WERI-Rb-1 (cell line): ENCODE results near the gene SELE.

Experiments used
- DNase-seq: peaks from one replicate; pipeline ENCODE4 v3.0.0-alpha.2; 2020
- H3K27ac ChIP-seq: fragments of 250-450 bp; sonication (Bioruptor Pico); 2 replicates; pipeline ENCODE4 v1.5.1; 2020; ENCODE audit warnings: mild to moderate bottlenecking, moderate library complexity
- H3K27me3 ChIP-seq: fragments of 250-450 bp; sonication (Bioruptor Pico); 2 replicates; pipeline ENCODE4 v1.5.1; 2021; ENCODE audit warnings: mild to moderate bottlenecking, low read depth, moderate library complexity; ENCODE audit not compliant: insufficient read depth, severe bottlenecking
- H3K36me3 ChIP-seq: fragments of 250-450 bp; sonication (Bioruptor Pico); 2 replicates; pipeline ENCODE4 v1.5.1; 2020; ENCODE audit warnings: mild to moderate bottlenecking, moderate library complexity
- H3K4me3 ChIP-seq: 2 replicates; pipeline ENCODE4 v1.5.1; 2011; ENCODE audit warnings: low read depth, mild to moderate bottlenecking, control low read depth, low read length
- H3K9me3 ChIP-seq: fragments of 250-450 bp; sonication (Bioruptor Pico); 2 replicates; pipeline ENCODE4 v1.5.1; 2021; ENCODE audit warnings: mild to moderate bottlenecking, moderate library complexity; ENCODE audit not compliant: severe bottlenecking
- CTCF ChIP-seq: IDR thresholded peaks from 2 replicates; pipeline ENCODE4 v1.5.1; 2011; ENCODE audit warnings: low read depth, mild to moderate bottlenecking, control low read depth, inconsistent platforms, low read length

SELE gene

GRCh38 chr1:169765580-169766331, 31.9 kb upstream of the SELE start:
- DNase-seq, result no peak
- Histone ChIP-seq H3K27ac (no peak overlapping the region), H3K36me3 (no peaks in the 10 kb centered on the region), H3K9me3 (no peaks in the 10 kb centered on the region), H3K27me3 (no peaks in the 10 kb centered on the region), H3K4me3 (no peak overlapping the region)
- no peak for TF ChIP-seq CTCF

- H3K4me3 ChIP-seq, result no peak overlapping the region
- no peaks in the 10 kb centered on the region for H3K36me3 ChIP-seq
- H3K9me3 ChIP-seq, result no peaks in the 10 kb centered on the region
- H3K27ac ChIP-seq, result no peak overlapping the region
- H3K27me3 ChIP-seq, result no peaks in the 10 kb centered on the region
- DNase-seq, result no peak
- TF ChIP-seq CTCF, result no peak
Measured at GRCh38 chr1:169764919-169765318, 31.0 kb upstream of the SELE start.

GRCh38 chr1:169762699-169763098, 28.8 kb upstream of the SELE start:
- H3K4me3 ChIP-seq, result no peak overlapping the region
- H3K9me3 ChIP-seq, result no peaks in the 10 kb centered on the region
- no peak for DNase-seq
- TF ChIP-seq CTCF, result no peak
- no peak overlapping the region for H3K27ac ChIP-seq
- no peaks in the 10 kb centered on the region for H3K27me3 ChIP-seq
- H3K36me3 ChIP-seq, result no peaks in the 10 kb centered on the region

- H3K4me3 ChIP-seq, result no peak overlapping the region
- DNase-seq, result no peak
- H3K9me3 ChIP-seq, result no peaks in the 10 kb centered on the region
- H3K27me3 ChIP-seq, result no peaks in the 10 kb centered on the region
- no peak for TF ChIP-seq CTCF
- H3K27ac ChIP-seq, result no peak overlapping the region
- no peaks in the 10 kb centered on the region for H3K36me3 ChIP-seq
Measured at GRCh38 chr1:169759038-169759437, 25.2 kb upstream of the SELE start.

- TF ChIP-seq CTCF, result no peak
- Histone ChIP-seq H3K4me3 (no peak overlapping the region), H3K36me3 (no peaks in the 10 kb centered on the region), H3K27ac (no peak overlapping the region), H3K9me3 (no peaks in the 10 kb centered on the region), H3K27me3 (no peaks in the 10 kb centered on the region)
- no peak for DNase-seq
Measured at GRCh38 chr1:169753549-169753948, 19.7 kb upstream of the SELE start.

GRCh38 chr1:169750041-169750440, 16.2 kb upstream of the SELE start:
- DNase-seq, result no peak
- no peak for TF ChIP-seq CTCF
- Histone ChIP-seq H3K27me3 (no peaks in the 10 kb centered on the region), H3K36me3 (no peaks in the 10 kb centered on the region), H3K4me3 (no peak overlapping the region), H3K9me3 (no peaks in the 10 kb centered on the region), H3K27ac (no peak overlapping the region)
